AG04450 (cell line): ENCODE data around the gene EIF4G2. TPM values are rescaled to one million over a fixed set of nuclear protein-coding genes. Genes with fewer than 3 reads are reported as not detected.

ENCODE experiments used
- CTCF ChIA-PET: fragments of 300-600, 350-600 bp; formaldehyde crosslinking; extraction: SDS; loops from one replicate; lab custom pipeline; 2022; ENCODE audit warnings: antibody characterized with exemption, inconsistent platforms; lab: Charles Lee
- POLR2A ChIA-PET: fragments of 350-600 bp; formaldehyde crosslinking; extraction: SDS; loops from one replicate; lab custom pipeline; 2021; ENCODE audit warnings: antibody characterized with exemption, inconsistent platforms; lab: Yijun Ruan, JAX
- DNase-seq: peaks from one replicate; pipeline ENCODE4 v3.0.0-alpha.2; 2011; ENCODE audit warnings: low read depth, low spot score
- H3K27ac ChIP-seq: one replicate; pipeline ENCODE4 v1.5.1; 2012; ENCODE audit warnings: low read depth, low read length, control low read depth
- H3K27me3 ChIP-seq: one replicate; pipeline ENCODE4 v1.6.0; 2012; ENCODE audit warnings: low read length; ENCODE audit not compliant: control insufficient read depth, insufficient read depth
- H3K4me3 ChIP-seq: 2 replicates; pipeline ENCODE4 v1.5.1; 2011; ENCODE audit warnings: mild to moderate bottlenecking, low read depth, low read length, control low read depth
- H3K9me3 ChIP-seq: 2 replicates; pipeline ENCODE4 v1.5.1; 2012; ENCODE audit warnings: low read length; ENCODE audit not compliant: control insufficient read depth, insufficient read depth
- polyA plus RNA-seq: library from polyadenylated mRNA; depleted of rRNA; stranded (reverse); fragments of >200 nt; gene quantifications from 2 replicates; pipeline ENCODE4 v1.2.3, GENCODE V29; 2011
- TF ChIP-seq, protein P1 (sequence below): IDR thresholded peaks from 2 replicates; pipeline ENCODE4 v1.5.1; 2011; ENCODE audit warnings: low read depth, low read length, control low read depth, inconsistent platforms

EIF4G2 gene
- polyA plus RNA-seq, 1 experiment = 1,432 TPM

- TF ChIP-seq, protein P1, sequence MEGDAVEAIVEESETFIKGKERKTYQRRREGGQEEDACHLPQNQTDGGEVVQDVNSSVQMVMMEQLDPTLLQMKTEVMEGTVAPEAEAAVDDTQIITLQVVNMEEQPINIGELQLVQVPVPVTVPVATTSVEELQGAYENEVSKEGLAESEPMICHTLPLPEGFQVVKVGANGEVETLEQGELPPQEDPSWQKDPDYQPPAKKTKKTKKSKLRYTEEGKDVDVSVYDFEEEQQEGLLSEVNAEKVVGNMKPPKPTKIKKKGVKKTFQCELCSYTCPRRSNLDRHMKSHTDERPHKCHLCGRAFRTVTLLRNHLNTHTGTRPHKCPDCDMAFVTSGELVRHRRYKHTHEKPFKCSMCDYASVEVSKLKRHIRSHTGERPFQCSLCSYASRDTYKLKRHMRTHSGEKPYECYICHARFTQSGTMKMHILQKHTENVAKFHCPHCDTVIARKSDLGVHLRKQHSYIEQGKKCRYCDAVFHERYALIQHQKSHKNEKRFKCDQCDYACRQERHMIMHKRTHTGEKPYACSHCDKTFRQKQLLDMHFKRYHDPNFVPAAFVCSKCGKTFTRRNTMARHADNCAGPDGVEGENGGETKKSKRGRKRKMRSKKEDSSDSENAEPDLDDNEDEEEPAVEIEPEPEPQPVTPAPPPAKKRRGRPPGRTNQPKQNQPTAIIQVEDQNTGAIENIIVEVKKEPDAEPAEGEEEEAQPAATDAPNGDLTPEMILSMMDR = no peak
- no peaks in the 10 kb centered on the region for H3K9me3 ChIP-seq
- no peak overlapping the region for H3K4me3 ChIP-seq
- ChIA-PET POLR2A (no interaction called here), CTCF (no interaction called here)
- DNase-seq = no peak
- H3K27ac ChIP-seq = no peak overlapping the region
- no peaks in the 10 kb centered on the region for H3K27me3 ChIP-seq
Measured at GRCh38 chr11:10764412-10764811, 44.3 kb downstream of the EIF4G2 start.

- TF ChIP-seq, protein P1 = no peak
- POLR2A ChIA-PET = no interaction called here
Measured at GRCh38 chr11:10763766-10764165, 45.0 kb downstream of the EIF4G2 start.

DNA sequence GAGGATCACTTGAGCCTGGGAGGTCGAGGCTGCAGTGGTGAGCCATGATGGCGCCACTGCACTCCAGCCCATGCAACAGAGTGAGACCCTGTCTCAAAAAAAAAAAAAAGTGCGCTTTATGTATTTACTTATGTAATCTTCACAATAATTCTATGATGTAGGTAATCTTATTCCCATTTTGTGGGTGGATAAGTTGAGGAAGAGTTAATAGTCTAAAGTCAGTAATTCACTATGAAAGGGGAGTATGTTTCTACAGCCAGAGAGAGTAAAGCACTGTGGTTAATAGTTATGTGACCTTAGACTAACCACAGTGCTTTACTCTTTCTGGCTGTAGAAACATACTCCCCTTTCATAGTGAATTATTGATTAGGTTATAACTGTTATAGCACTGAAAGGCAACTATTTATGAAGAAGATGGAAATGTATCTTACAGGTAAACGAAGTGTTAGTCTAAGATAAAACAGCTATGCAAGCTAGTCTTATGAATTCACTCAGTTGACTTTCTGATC lies 45.8 kb downstream of the EIF4G2 start:
- Histone ChIP-seq H3K4me3 (no peak overlapping the region), H3K27me3 (no peaks in the 10 kb centered on the region), H3K9me3 (no peaks in the 10 kb centered on the region), H3K27ac (no peak overlapping the region)
- ChIA-PET CTCF (interaction anchor here (0.8 kb wide), 1 partner anchor 8 kb away, joined by 3 read pairs; no protein-coding TSS in a partner anchor), POLR2A (no interaction called here)
- no peak for DNase-seq
- TF ChIP-seq, protein P1 = no peak

More at GRCh38 chr11:10763766-10764165, 45.0 kb downstream of the EIF4G2 start:
- CTCF ChIA-PET = interaction anchor here (0.8 kb wide), 1 partner anchor 9 kb away, joined by 3 read pairs; no protein-coding TSS in a partner anchor
- H3K27me3 ChIP-seq = no peaks in the 10 kb centered on the region
- no peak for DNase-seq
- H3K27ac ChIP-seq = no peak overlapping the region
- H3K9me3 ChIP-seq = no peaks in the 10 kb centered on the region
- H3K4me3 ChIP-seq = no peak overlapping the region

GRCh38 chr11:10762185-10762584 lies 46.5 kb downstream of the EIF4G2 start:
- TF ChIP-seq, protein P1 = no peak
- POLR2A ChIA-PET = no interaction called here
- Histone ChIP-seq H3K27ac (no peak overlapping the region), H3K9me3 (no peaks in the 10 kb centered on the region), H3K27me3 (no peaks in the 10 kb centered on the region), H3K4me3 (no peak overlapping the region)
- CTCF ChIA-PET = interaction anchor here (2.9 kb wide), 1 partner anchor 8 kb away, joined by 23 read pairs; no protein-coding TSS in a partner anchor
- no peak for DNase-seq

GRCh38 chr11:10761085-10761698 lies 47.5 kb downstream of the EIF4G2 start:
- Histone ChIP-seq H3K27ac (no peak overlapping the region), H3K9me3 (no peaks in the 10 kb centered on the region), H3K27me3 (no peaks in the 10 kb centered on the region), H3K4me3 (no peak overlapping the region)
- POLR2A ChIA-PET = no interaction called here
- TF ChIP-seq, protein P1 = no peak
- DNase-seq = no peak
- CTCF ChIA-PET = interaction anchor here (0.8 to 2.9 kb wide), 3 partner anchors 8 to 117 kb away, joined by 3 to 23 read pairs (median 3); no protein-coding TSS in a partner anchor
